G401.6 (cell line): ENCODE results near the gene PSMB8.

Source experiments
- FAIRE-seq: peaks from 2 replicates; lab custom pipeline; 2012; peaks lifted over from hg19 to GRCh38; lab: Jason Lieb, UNC

PSMB8 gene

DNA sequence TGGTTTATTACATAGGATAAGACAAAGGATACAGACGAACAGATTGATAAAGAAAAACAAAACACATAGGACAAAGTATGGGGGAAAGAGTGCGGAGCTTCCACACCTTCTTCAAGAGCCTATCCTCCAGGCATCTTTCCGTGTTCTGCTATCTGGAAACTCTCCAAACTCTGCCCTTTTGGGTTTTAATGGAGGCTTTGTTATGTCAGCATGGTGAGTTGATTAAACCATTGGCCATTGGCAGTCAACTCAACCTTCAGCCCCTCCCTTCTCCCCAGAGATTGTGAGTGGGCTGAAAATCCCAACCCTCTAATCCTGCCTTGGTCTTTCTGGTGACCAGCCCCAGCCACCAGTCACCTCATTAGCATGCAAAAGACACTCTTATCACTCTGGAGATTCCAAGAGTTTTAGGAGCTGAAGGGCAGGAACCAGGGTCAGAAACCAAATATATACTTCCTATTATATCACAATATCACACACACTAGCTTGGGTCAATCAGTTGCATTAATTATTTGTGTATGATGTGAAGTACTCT, 50.9 kb downstream of the PSMB8 start:
- no peak for FAIRE-seq
